ENCODE results near the gene LDB2. TPM values are rescaled to one million over a fixed set of nuclear protein-coding genes. Genes with fewer than 3 reads are reported as not detected.

The LDB2 gene
- polyA plus RNA-seq, 3 donors = not detected

GRCh38 chr4:16579866-16580265, 318.6 kb downstream of the LDB2 start:
- WGBS (ENCODE audit: insufficient coverage) = 67% methylated on average over 3 of the region's 3 CpGs
- Histone ChIP-seq H2AFZ (ENCODE audit: insufficient read depth, low read depth, low read length, poor library complexity, severe bottlenecking) (no peak overlapping the region), H3K79me2 (ENCODE audit: insufficient read depth, low read length) (no peaks in the 10 kb centered on the region), H3K9ac (ENCODE audit: insufficient read depth, low read length, poor library complexity, severe bottlenecking) (no peak overlapping the region), H3K36me3 (replicated peaks in 1 of 2; ENCODE audit: control insufficient read depth in 1 of 2, insufficient read depth in 2 of 2, low read length in 2 of 2) (no peaks in the 10 kb centered on the region), H3K27me3 (ENCODE audit: control insufficient read depth in 2 of 2, insufficient read depth in 2 of 2, low read length in 2 of 2) (no peaks in the 10 kb centered on the region), H4K20me1 (ENCODE audit: insufficient read depth, low read length) (no peaks in the 10 kb centered on the region), H3K4me1 (ENCODE audit: control insufficient read depth in 1 of 2, insufficient read depth in 2 of 2, low read length in 2 of 2) (no peaks in the 10 kb centered on the region), H3K9me3 (replicated peaks in 1 of 2; ENCODE audit: control insufficient read depth in 1 of 2, insufficient read depth in 1 of 2, low read length in 2 of 2) (no peaks in the 10 kb centered on the region), H3K4me2 (replicated peaks; ENCODE audit: extremely low read depth, low read length, poor library complexity, severe bottlenecking) (no peak overlapping the region), H3K27ac (ENCODE audit: low read depth in 1 of 2, low read length in 2 of 2) (no peak overlapping the region), H3K4me3 (replicated peaks in 1 of 3; ENCODE audit: low read depth in 2 of 3, low read length in 3 of 3) (no peak overlapping the region)
- no peak for DNase-seq
- peaks cover 0 to 9% (median 1%) of the 10 kb centered on the region in 7 donors for H3K9me3 Mint-ChIP-seq
- no peak overlapping the region for H3K27ac Mint-ChIP-seq
- TF ChIP-seq CTCF (IDR thresholded peaks at IDR 0.05) = no peak
- no peak overlapping the region for H3K4me3 Mint-ChIP-seq
- H3K4me1 Mint-ChIP-seq = no peaks in the 10 kb centered on the region
- H3K27me3 Mint-ChIP-seq (ENCODE audit: low read depth in 3 of 3) = peaks cover 0 to 2% (median 1%) of the 10 kb centered on the region in 3 donors
- H3K36me3 Mint-ChIP-seq = no peaks in the 10 kb centered on the region
- intact Hi-C loops (cut with micrococcal nuclease) = no loop called here

GRCh38 chr4:16577177-16577576, 321.3 kb downstream of the LDB2 start:
- intact Hi-C loops (cut with micrococcal nuclease) = no loop called here
- Histone ChIP-seq H3K27ac (ENCODE audit: low read depth in 1 of 2, low read length in 2 of 2) (no peak overlapping the region), H3K4me2 (replicated peaks; ENCODE audit: extremely low read depth, low read length, poor library complexity, severe bottlenecking) (no peak overlapping the region), H2AFZ (ENCODE audit: insufficient read depth, low read depth, low read length, poor library complexity, severe bottlenecking) (no peak overlapping the region), H3K4me3 (replicated peaks in 1 of 3; ENCODE audit: low read depth in 2 of 3, low read length in 3 of 3) (no peak overlapping the region), H3K27me3 (ENCODE audit: control insufficient read depth in 2 of 2, insufficient read depth in 2 of 2, low read length in 2 of 2) (no peaks in the 10 kb centered on the region), H3K4me1 (ENCODE audit: control insufficient read depth in 1 of 2, insufficient read depth in 2 of 2, low read length in 2 of 2) (no peaks in the 10 kb centered on the region), H3K9ac (ENCODE audit: insufficient read depth, low read length, poor library complexity, severe bottlenecking) (no peak overlapping the region), H3K9me3 (replicated peaks in 1 of 2; ENCODE audit: control insufficient read depth in 1 of 2, insufficient read depth in 1 of 2, low read length in 2 of 2) (no peaks in the 10 kb centered on the region), H3K36me3 (replicated peaks in 1 of 2; ENCODE audit: control insufficient read depth in 1 of 2, insufficient read depth in 2 of 2, low read length in 2 of 2) (no peaks in the 10 kb centered on the region), H4K20me1 (ENCODE audit: insufficient read depth, low read length) (no peaks in the 10 kb centered on the region), H3K79me2 (ENCODE audit: insufficient read depth, low read length) (no peaks in the 10 kb centered on the region)
- Mint-ChIP-seq H3K27me3 (ENCODE audit: low read depth in 3 of 3) (peaks cover 1 to 4% (median 2%) of the 10 kb centered on the region in 3 donors), H3K4me3 (no peak overlapping the region), H3K36me3 (no peaks in the 10 kb centered on the region), H3K27ac (no peak overlapping the region), H3K9me3 (peaks cover 0 to 2% (median 0%) of the 10 kb centered on the region in 7 donors), H3K4me1 (no peaks in the 10 kb centered on the region)
- TF ChIP-seq CTCF (IDR thresholded peaks at IDR 0.05) = no peak
- no peak for DNase-seq
- no CpG with 5 or more reads among the region's 3 CpGs for WGBS (ENCODE audit: insufficient coverage)

Measured in CD14-positive monocyte (primary cell).